ENCODE results near the gene PRKAG2. TPM values are rescaled to one million over a fixed set of nuclear protein-coding genes. Genes with fewer than 3 reads are reported as not detected.

Gene PRKAG2
- total RNA-seq, 4 donors from 2014 or later, result 19.5 to 30.8 (median 27.6) TPM

DNA sequence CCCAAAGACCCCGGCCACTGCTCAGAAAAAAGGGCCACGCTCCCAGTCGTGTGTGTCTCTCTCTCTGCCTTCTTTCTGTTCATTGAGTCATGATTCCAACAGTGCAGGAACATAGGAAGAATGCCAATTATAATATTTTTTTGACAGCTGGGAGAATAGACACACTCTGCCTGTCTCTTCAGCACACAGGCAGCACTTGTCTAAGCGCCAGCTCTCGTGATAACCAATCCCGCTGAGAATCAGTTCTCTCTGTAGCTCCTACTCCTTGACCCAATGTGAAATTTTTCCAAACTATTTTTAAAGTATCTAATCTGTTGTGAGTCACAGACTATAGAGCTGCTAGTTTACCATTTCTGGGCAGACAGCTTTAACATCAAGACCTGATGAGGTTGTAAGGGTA is 211.5 kb downstream of the PRKAG2 start:
- Histone ChIP-seq H3K4me3 (replicated peaks in 1 of 3) (no peak overlapping the region), H3K4me1 (peaks cover 24 to 33% of the 10 kb centered on the region in 2 donors), H3K36me3 (no peaks in the 10 kb centered on the region), H3K27ac (peak overlapping the region in 2 of 3 donors; percentile 19 to 31), H3K9me3 (no peaks in the 10 kb centered on the region), H3K27me3 (no peaks in the 10 kb centered on the region)
- intact Hi-C loops (cut with DNase I), result no loop called here
- TF ChIP-seq POLR2A (IDR thresholded peaks at IDR 0.05), result no peak
- TF ChIP-seq, protein P1, sequence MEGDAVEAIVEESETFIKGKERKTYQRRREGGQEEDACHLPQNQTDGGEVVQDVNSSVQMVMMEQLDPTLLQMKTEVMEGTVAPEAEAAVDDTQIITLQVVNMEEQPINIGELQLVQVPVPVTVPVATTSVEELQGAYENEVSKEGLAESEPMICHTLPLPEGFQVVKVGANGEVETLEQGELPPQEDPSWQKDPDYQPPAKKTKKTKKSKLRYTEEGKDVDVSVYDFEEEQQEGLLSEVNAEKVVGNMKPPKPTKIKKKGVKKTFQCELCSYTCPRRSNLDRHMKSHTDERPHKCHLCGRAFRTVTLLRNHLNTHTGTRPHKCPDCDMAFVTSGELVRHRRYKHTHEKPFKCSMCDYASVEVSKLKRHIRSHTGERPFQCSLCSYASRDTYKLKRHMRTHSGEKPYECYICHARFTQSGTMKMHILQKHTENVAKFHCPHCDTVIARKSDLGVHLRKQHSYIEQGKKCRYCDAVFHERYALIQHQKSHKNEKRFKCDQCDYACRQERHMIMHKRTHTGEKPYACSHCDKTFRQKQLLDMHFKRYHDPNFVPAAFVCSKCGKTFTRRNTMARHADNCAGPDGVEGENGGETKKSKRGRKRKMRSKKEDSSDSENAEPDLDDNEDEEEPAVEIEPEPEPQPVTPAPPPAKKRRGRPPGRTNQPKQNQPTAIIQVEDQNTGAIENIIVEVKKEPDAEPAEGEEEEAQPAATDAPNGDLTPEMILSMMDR (IDR thresholded peaks at IDR 0.05), result no peak
- WGBS, 2 donors, result 61 to 88% methylated on average over 6 of the region's 6 CpGs
- peak; percentile 54 to 63 for DNase-seq

DNA sequence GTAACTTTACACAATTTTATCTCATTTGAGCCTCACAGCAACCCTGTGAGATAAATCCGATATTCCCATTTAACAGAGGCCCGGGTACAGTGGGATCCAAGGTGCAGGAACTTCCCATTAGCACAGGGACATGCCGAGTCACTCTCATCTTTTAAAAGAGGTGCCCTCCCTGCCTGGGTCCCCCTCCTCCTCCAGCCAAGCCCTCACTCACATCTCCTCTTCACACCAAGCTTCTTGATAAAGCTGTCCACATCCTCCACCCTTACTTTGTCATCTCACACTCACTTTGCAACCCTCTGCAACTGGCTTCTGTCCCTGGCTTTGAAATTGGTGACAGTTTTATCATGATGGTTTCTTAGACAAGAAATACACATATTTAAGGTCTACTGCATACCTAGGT is 212.6 kb downstream of the PRKAG2 start:
- TF ChIP-seq, protein P1 (IDR thresholded peaks at IDR 0.05), result no peak
- TF ChIP-seq POLR2A (IDR thresholded peaks at IDR 0.05), result no peak
- H3K27me3 ChIP-seq, result no peaks in the 10 kb centered on the region
- intact Hi-C loops (cut with DNase I), result no loop called here
- H3K36me3 ChIP-seq, result no peaks in the 10 kb centered on the region
- H3K4me1 ChIP-seq, result peaks cover 26 to 38% of the 10 kb centered on the region in 2 donors
- no peaks in the 10 kb centered on the region for H3K9me3 ChIP-seq
- no peak for DNase-seq
- no peak overlapping the region for H3K4me3 ChIP-seq (replicated peaks in 1 of 3)
- H3K27ac ChIP-seq, result no peak overlapping the region
- 95 to 100% methylated on average over 3 of the region's 3 CpGs for WGBS, 2 donors

DNA sequence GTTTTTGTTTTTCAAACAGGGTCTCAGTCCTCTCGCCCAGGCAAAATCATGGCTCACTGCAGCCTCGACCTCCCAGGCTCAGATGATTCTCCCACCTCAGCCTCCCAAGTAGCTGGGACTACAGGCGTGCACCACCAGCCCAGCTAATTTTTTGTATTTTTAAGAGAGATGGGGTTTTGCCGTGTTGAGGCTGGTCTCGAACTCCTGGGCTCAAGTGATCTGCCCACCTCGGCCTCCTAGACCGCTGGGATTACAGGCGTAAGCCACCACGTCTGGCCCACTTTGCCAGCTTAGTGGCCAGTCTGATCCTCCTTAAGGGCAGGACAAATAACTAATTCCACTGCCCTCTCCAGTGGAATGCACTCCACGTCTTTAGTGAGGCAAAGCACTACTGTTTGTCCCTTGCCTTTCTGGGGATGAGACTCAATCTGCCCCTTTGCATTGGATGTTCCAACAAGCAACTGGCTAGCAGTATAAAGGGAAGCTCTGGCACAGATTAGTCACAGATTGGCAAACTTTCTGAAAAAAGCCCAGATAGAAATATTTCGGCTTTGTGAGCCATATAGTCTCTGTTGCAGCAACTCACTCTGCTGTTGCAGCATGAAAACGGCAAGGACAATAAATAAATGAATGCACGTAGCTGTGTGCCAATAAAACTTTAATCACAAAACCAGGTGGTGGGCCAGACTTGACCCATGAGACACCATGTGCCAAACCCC is 213.4 kb downstream of the PRKAG2 start:
- intact Hi-C loops (cut with DNase I), result no loop called here
- Histone ChIP-seq H3K9me3 (no peaks in the 10 kb centered on the region), H3K27me3 (no peaks in the 10 kb centered on the region), H3K36me3 (no peaks in the 10 kb centered on the region), H3K4me1 (peaks cover 28 to 42% of the 10 kb centered on the region in 2 donors), H3K4me3 (replicated peaks in 1 of 3) (no peak overlapping the region), H3K27ac (no peak overlapping the region)
- 89 to 90% methylated on average over 13 of the region's 13 CpGs for WGBS, 2 donors
- DNase-seq, result no peak
- TF ChIP-seq, protein P1 (IDR thresholded peaks at IDR 0.05), result no peak
- no peak for TF ChIP-seq POLR2A (IDR thresholded peaks at IDR 0.05)

DNA sequence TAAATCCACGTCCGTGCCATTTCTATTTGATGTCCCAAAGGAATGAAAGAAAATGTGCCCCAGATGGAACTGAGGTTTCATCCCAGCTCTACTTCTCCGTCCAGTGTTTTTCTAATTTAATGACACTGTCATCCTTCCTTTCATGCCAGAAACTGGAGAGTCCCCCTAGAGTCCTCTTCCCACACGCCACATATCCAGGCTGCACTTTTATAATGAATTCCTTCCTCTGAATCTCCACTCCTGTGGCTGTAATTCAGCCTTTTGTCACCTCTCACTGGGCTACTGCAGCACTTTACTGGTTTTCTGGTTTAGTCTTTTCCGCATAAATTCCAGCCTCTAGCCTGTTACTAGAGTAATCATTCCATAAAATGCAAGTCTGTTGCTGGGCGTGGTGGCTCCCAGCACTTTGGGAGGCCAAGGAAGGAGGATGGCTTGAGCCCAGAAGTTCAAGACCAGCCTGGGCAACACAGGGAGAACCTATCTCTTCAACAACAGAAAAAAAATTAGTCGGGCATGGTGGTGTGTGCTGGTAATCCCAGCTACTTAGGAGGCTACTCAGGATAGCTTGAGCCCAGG is 214.6 kb downstream of the PRKAG2 start:
- DNase-seq, result no peak
- TF ChIP-seq, protein P1 (IDR thresholded peaks at IDR 0.05), result no peak
- no peak for TF ChIP-seq POLR2A (IDR thresholded peaks at IDR 0.05)
- Histone ChIP-seq H3K4me3 (replicated peaks in 1 of 3) (no peak overlapping the region), H3K36me3 (no peaks in the 10 kb centered on the region), H3K27me3 (no peaks in the 10 kb centered on the region), H3K4me1 (peaks cover 28 to 42% of the 10 kb centered on the region in 2 donors), H3K27ac (peak overlapping the region; percentile 58 to 70 (median 69)), H3K9me3 (no peaks in the 10 kb centered on the region)
- intact Hi-C loops (cut with DNase I), result no loop called here
- 70 to 73% methylated on average over 7 of the region's 7 CpGs for WGBS, 2 donors

DNA sequence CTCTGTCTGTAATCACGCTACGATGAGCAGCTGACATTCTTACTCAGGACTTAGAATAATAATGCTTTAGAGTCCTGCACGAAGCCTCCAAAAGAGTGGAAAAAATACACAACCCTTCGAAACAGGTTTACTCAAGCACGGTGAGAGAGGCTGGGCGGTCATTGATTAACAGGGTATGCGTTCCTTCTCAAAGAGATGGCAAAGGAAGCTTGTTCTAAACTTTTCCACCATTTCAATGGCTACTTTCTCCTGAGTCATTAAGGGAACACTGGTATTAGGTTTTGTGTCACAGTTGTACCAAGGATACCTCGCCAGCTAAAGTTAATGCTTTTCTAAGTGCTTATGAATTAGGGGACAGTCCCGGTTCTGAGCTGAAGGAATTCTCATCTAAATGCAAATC is 215.3 kb downstream of the PRKAG2 start:
- H3K4me1 ChIP-seq, result peaks cover 28 to 42% of the 10 kb centered on the region in 2 donors
- peak overlapping the region; percentile 58 to 70 (median 69) for H3K27ac ChIP-seq
- H3K9me3 ChIP-seq, result no peaks in the 10 kb centered on the region
- DNase-seq, result peak; percentile 62 to 63
- no peaks in the 10 kb centered on the region for H3K27me3 ChIP-seq
- no peak overlapping the region for H3K4me3 ChIP-seq (replicated peaks in 1 of 3)
- intact Hi-C loops (cut with DNase I), result no loop called here
- WGBS, 2 donors, result 39 to 50% methylated on average over 9 of the region's 9 CpGs
- TF ChIP-seq POLR2A (IDR thresholded peaks at IDR 0.05), result peak in 1 of 2 donors; percentile 8
- TF ChIP-seq, protein P1 (IDR thresholded peaks at IDR 0.05), result no peak
- no peaks in the 10 kb centered on the region for H3K36me3 ChIP-seq

Measured in thyroid gland (tissue), 4 donors.